Gastroesophageal sphincter (tissue), 4 donors: ENCODE measurements around the gene SKIDA1. TPM values are rescaled to one million over a fixed set of nuclear protein-coding genes. Genes with fewer than 3 reads are reported as not detected.

Experiments used
- ATAC-seq: fragments of 150-250 bp; one replicate; pipeline ENCODE4 v1.9.1; 2016; ENCODE audit warnings: mild to moderate bottlenecking, moderate library complexity
- H3K27ac ChIP-seq, 4 donors: fragments of 200-600 bp; sonication (generic) in 3 of 4; 1 replicate in 3 of 4; 2 replicates in 1 of 4; pipeline ENCODE4 v1.5.1; 2016 to 2019
- H3K27me3 ChIP-seq: fragments of 200-600 bp; sonication (generic); one replicate; pipeline ENCODE4 v1.5.1; 2019
- H3K36me3 ChIP-seq, 2 donors: fragments of 200-600 bp; sonication (generic); one replicate each; pipeline ENCODE4 v1.5.1; 2019; ENCODE audit warnings: control low read depth in 1 of 2
- H3K4me1 ChIP-seq, 3 donors: fragments of 200-600 bp; sonication (generic); 1 replicate in 2 of 3; 2 replicates in 1 of 3; pipeline ENCODE4 v1.5.1; 2016 to 2019; ENCODE audit warnings: control low read depth in 2 of 3
- H3K4me3 ChIP-seq, 2 donors: fragments of 200-600 bp; sonication (generic); one replicate each; pipeline ENCODE4 v1.5.1; 2019; ENCODE audit warnings: mild to moderate bottlenecking in 1 of 2, moderate library complexity in 1 of 2
- H3K9me3 ChIP-seq, 3 donors: fragments of 200-600 bp; sonication (generic); one replicate each; pipeline ENCODE4 v1.5.1; 2017 to 2019; ENCODE audit warnings: control low read depth in 2 of 3
- EP300 ChIP-seq: sonication (generic); formaldehyde crosslinking; IDR thresholded peaks from one replicate; pipeline ENCODE4 v1.6.1; 2017; ENCODE audit warnings: antibody characterized with exemption, mild to moderate bottlenecking
- POLR2A ChIP-seq, 2 donors: fragments of 450-650 bp; IDR thresholded peaks; one replicate each; pipeline ENCODE4 v1.6.1; 2017; ENCODE audit warnings: antibody characterized with exemption in 2 of 2, mild to moderate bottlenecking in 2 of 2, moderate library complexity in 1 of 2
- POLR2AphosphoS5 ChIP-seq: sonication (generic); formaldehyde crosslinking; IDR thresholded peaks from one replicate; pipeline ENCODE4 v1.6.1; 2017; ENCODE audit warnings: antibody characterized with exemption
- WGBS, 2 donors: methylation state at CpG; one replicate each; pipeline ENCODE4 v1.1.5; 2018; ENCODE audit warnings: low coverage in 1 of 2; 5-methylcytosine and 5-hydroxymethylcytosine counted together
- total RNA-seq, 4 donors: library from RNA; depleted of rRNA; stranded (reverse); fragments of >200 nt; gene quantifications; one replicate each; pipeline ENCODE4 v1.1.0, GENCODE V29; 2016
- TF ChIP-seq, protein P1 (sequence below), 4 experiments: fragments of 200-600 bp in 2 of 4; fragments of 450-650 bp in 2 of 4; sonication (generic) in 1 of 4; IDR thresholded peaks; one replicate each; pipeline ENCODE4 v1.5.1; 2017 to 2019; ENCODE audit warnings: antibody characterized with exemption in 4 of 4, mild to moderate bottlenecking in 2 of 4, moderate library complexity in 2 of 4

The SKIDA1 gene
- total RNA-seq, 4 donors from 2014 or later, result 0.74 to 6.5 (median 2.1) TPM

DNA sequence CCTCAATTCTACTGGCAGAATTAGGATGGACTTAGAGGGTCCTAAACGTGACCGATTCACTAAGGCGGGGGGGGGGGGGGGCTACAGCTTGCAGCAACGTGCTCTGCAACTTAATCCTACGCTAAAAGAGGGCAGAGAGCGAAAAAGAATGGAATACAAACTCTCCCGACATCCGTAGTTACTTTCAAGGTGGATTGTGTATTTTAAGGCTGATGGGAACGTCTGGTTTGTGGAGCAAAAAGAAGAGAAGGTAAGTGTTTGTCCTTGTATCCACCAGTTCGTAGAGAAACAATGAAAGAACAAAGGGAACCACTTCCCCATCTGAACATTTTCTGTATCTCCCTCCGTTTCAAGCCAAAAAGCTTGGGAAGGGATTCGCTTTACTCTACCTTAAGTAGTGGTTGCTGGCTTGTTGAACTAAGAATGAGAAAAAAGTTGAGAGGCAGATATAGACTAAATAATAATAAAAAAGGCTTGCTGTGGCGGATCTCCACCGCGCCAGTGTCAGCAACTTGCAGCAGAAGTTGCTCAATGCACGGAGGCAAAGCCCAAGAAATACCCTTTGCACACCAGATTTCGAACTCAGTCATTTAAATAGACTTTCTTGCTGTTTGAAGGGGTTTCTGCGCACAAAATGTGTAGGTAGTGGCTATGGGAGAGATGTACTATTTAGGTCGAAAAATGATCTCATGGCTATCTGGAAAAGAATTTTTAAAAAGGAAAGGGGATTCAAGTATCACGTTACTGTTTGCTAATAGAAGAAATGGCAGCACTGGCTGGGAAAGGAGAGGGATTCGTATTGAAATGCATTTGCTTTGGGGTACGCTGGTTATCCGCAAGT, 736 bp downstream of the SKIDA1 start:
- Histone ChIP-seq H3K4me1 (peaks cover 0 to 49% (median 0%) of the 10 kb centered on the region in 3 donors), H3K36me3 (no peaks in the 10 kb centered on the region), H3K4me3 (peak overlapping the region; percentile 59 to 75), H3K9me3 (no peaks in the 10 kb centered on the region), H3K27ac (peak overlapping the region; percentile 98 to 100 (median 99)), H3K27me3 (no peaks in the 10 kb centered on the region)
- no peak for ATAC-seq
- 7 to 9% methylated on average over 22 to 23 of the region's 23 CpGs for WGBS, 2 donors
- no peak for TF ChIP-seq EP300
- TF ChIP-seq POLR2AphosphoS5, result no peak
- TF ChIP-seq POLR2A (IDR thresholded peaks at IDR 0.05), result no peak

GRCh38 chr10:21524131-21524525, 1.4 kb downstream of the SKIDA1 start:
- no peaks in the 10 kb centered on the region for H3K36me3 ChIP-seq
- WGBS, 2 donors, result 42 to 45% methylated on average over 7 of the region's 7 CpGs
- H3K27me3 ChIP-seq, result no peaks in the 10 kb centered on the region
- no peak for ATAC-seq
- H3K4me3 ChIP-seq, result peak overlapping the region; percentile 59 to 75
- H3K27ac ChIP-seq, result peak overlapping the region; percentile 98 to 100 (median 99)
- no peaks in the 10 kb centered on the region for H3K9me3 ChIP-seq
- TF ChIP-seq POLR2AphosphoS5 (no peak), POLR2A (IDR thresholded peaks at IDR 0.05) (no peak), EP300 (no peak)
- TF ChIP-seq, protein P1, sequence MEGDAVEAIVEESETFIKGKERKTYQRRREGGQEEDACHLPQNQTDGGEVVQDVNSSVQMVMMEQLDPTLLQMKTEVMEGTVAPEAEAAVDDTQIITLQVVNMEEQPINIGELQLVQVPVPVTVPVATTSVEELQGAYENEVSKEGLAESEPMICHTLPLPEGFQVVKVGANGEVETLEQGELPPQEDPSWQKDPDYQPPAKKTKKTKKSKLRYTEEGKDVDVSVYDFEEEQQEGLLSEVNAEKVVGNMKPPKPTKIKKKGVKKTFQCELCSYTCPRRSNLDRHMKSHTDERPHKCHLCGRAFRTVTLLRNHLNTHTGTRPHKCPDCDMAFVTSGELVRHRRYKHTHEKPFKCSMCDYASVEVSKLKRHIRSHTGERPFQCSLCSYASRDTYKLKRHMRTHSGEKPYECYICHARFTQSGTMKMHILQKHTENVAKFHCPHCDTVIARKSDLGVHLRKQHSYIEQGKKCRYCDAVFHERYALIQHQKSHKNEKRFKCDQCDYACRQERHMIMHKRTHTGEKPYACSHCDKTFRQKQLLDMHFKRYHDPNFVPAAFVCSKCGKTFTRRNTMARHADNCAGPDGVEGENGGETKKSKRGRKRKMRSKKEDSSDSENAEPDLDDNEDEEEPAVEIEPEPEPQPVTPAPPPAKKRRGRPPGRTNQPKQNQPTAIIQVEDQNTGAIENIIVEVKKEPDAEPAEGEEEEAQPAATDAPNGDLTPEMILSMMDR (IDR thresholded peaks at IDR 0.05), result no peak
- H3K4me1 ChIP-seq, result peaks cover 0 to 55% (median 2%) of the 10 kb centered on the region in 3 donors

DNA sequence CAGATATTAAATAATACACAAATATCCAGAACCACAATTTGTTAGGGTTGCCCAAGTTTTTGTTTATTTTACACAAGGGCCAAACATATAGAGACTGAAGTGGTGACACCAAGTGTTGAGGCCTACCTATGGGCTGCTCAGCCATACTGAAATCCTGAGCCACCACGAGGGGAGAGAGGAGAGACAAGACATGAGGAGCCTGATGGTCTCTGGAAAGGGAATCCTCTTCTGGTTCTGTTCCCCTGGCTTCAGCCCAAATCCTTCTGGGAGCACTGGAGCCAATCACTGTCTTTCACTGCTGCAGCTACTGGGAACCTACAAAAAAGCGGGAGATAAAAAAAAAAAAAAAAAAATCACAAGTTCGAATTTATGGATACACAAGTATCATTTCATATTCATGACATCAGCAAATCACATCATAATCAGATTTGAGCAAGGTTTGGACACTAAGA, 1.9 kb downstream of the SKIDA1 start:
- H3K27ac ChIP-seq, result peak overlapping the region in 3 of 4 donors; percentile 98 to 100 (median 99)
- no peak overlapping the region for H3K4me3 ChIP-seq
- no peaks in the 10 kb centered on the region for H3K9me3 ChIP-seq
- 29 to 30% methylated on average over 1 to 3 of the region's 3 CpGs for WGBS, 2 donors
- peaks cover 0 to 58% (median 4%) of the 10 kb centered on the region in 3 donors for H3K4me1 ChIP-seq
- no peak for TF ChIP-seq POLR2A (IDR thresholded peaks at IDR 0.05)
- no peak for TF ChIP-seq POLR2AphosphoS5
- TF ChIP-seq, protein P1 (IDR thresholded peaks at IDR 0.05), result no peak
- TF ChIP-seq EP300, result no peak
- no peaks in the 10 kb centered on the region for H3K27me3 ChIP-seq
- H3K36me3 ChIP-seq, result no peaks in the 10 kb centered on the region
- ATAC-seq, result no peak

- Histone ChIP-seq H3K4me1 (peaks cover 0 to 60% (median 4%) of the 10 kb centered on the region in 3 donors), H3K4me3 (no peak overlapping the region), H3K27ac (peak overlapping the region in 3 of 4 donors; percentile 20 to 99 (median 98)), H3K36me3 (no peaks in the 10 kb centered on the region), H3K27me3 (no peaks in the 10 kb centered on the region), H3K9me3 (no peaks in the 10 kb centered on the region)
- 70% methylated on average over 1 of the region's 1 CpG; no CpG with 5 or more reads in 1 of the 2 donors for WGBS, 2 donors
- TF ChIP-seq POLR2A (IDR thresholded peaks at IDR 0.05), result no peak
- TF ChIP-seq, protein P1 (IDR thresholded peaks at IDR 0.05), result no peak
- TF ChIP-seq POLR2AphosphoS5, result no peak
- no peak for TF ChIP-seq EP300
- ATAC-seq, result no peak
Measured at GRCh38 chr10:21522631-21523406, 2.7 kb downstream of the SKIDA1 start.
